Measurements from ENCODE around the gene UBE2E2. TPM values are rescaled to one million over a fixed set of nuclear protein-coding genes. Genes with fewer than 3 reads are reported as not detected.

UBE2E2 gene
- total RNA-seq, 1 experiment from 2014 or later = 38.6 TPM

DNA sequence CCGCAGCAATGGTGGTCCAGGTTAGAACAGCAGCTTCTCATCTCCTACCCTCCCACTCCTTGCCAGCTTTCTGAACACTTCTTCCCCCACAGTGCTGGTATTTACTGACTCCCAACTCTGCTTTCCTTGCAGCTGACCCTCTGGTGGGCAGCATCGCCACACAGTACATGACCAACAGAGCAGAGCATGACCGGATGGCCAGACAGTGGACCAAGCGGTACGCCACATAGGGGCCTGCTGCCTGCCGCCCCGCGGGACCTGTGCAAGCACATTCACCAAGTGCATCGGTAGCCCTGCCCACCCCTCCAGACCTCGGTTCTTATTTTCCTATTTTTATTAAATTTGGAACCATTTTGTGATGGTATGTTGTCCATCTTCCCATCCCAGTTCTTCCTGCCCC lies 386.5 kb downstream of the UBE2E2 start:
- Histone ChIP-seq H3K23me2 (ENCODE audit: insufficient read length, low read depth, low read length, poor library complexity, severe bottlenecking) (no peaks in the 10 kb centered on the region), H2BK12ac (ENCODE audit: insufficient read length, low read depth, low read length) (no peak overlapping the region), H3K18ac (ENCODE audit: insufficient read length, low read depth, low read length) (no peak overlapping the region), H3K4ac (ENCODE audit: low read depth, low read length) (no peak overlapping the region), H2BK20ac (ENCODE audit: low read depth, low read length, poor library complexity, severe bottlenecking) (no peak overlapping the region), H2BK15ac (ENCODE audit: low read depth, low read length) (no peak overlapping the region), H3K9ac (ENCODE audit: extremely low read depth, insufficient read length, low read length) (no peak overlapping the region), H4K20me1 (ENCODE audit: control insufficient read depth, insufficient read depth, insufficient read length) (no peaks in the 10 kb centered on the region), H3K79me2 (ENCODE audit: insufficient read depth, low read length) (no peaks in the 10 kb centered on the region), H2BK5ac (ENCODE audit: insufficient read length, low read length) (no peak overlapping the region), H3K27me3 (ENCODE audit: insufficient read depth, low read length) (no peaks in the 10 kb centered on the region), H2BK120ac (ENCODE audit: low read depth, low read length, poor library complexity, severe bottlenecking) (no peak overlapping the region), H3K27ac (ENCODE audit: insufficient read length, low read depth, low read length) (no peak overlapping the region), H3K4me1 (ENCODE audit: insufficient read depth, low read length) (no peaks in the 10 kb centered on the region), H3K56ac (ENCODE audit: insufficient read length, low read depth, low read length) (no peak overlapping the region), H4K91ac (ENCODE audit: insufficient read length, low read depth, low read length) (no peak overlapping the region), H3K79me1 (ENCODE audit: insufficient read depth, low read depth, low read length, poor library complexity, severe bottlenecking) (no peaks in the 10 kb centered on the region), H3K23ac (ENCODE audit: insufficient read length, low read depth, low read length) (no peak overlapping the region), H4K5ac (ENCODE audit: insufficient read length, low read depth, low read length) (no peak overlapping the region), H3K9me3 (ENCODE audit: control insufficient read depth, low read depth, low read length) (no peaks in the 10 kb centered on the region), H3T11ph (ENCODE audit: low read length) (no peak overlapping the region), H2AK5ac (ENCODE audit: insufficient read length, low read length) (no peak overlapping the region), H2AFZ (ENCODE audit: low read length) (no peak overlapping the region), H3K14ac (ENCODE audit: insufficient read depth, low read length) (no peak overlapping the region), H3K4me2 (ENCODE audit: insufficient read depth, insufficient read length, low read length) (no peak overlapping the region), H4K8ac (replicated peaks; ENCODE audit: insufficient read length, low read depth, low read length) (no peak overlapping the region)
- WGBS (ENCODE audit: extremely low coverage, insufficient read length, low lambda C conversion rate) = no CpG with 5 or more reads among the region's 10 CpGs
- Mint-ChIP-seq H3K4me1 (peaks cover 0 to 3% of the 10 kb centered on the region in 2 experiments; a peak in 1 of 4 replicates), H3K27me3 (ENCODE audit: low read depth) (no peaks in the 10 kb centered on the region), H3K9me3 (no peaks in the 10 kb centered on the region; a peak in 1 of 5 replicates), H3K27ac (no peak overlapping the region), H3K36me3 (ENCODE audit: insufficient read depth in 1 of 3, low read depth in 3 of 3) (no peaks in the 10 kb centered on the region), H3K4me3 (no peak overlapping the region)
- TF ChIP-seq, protein P1, sequence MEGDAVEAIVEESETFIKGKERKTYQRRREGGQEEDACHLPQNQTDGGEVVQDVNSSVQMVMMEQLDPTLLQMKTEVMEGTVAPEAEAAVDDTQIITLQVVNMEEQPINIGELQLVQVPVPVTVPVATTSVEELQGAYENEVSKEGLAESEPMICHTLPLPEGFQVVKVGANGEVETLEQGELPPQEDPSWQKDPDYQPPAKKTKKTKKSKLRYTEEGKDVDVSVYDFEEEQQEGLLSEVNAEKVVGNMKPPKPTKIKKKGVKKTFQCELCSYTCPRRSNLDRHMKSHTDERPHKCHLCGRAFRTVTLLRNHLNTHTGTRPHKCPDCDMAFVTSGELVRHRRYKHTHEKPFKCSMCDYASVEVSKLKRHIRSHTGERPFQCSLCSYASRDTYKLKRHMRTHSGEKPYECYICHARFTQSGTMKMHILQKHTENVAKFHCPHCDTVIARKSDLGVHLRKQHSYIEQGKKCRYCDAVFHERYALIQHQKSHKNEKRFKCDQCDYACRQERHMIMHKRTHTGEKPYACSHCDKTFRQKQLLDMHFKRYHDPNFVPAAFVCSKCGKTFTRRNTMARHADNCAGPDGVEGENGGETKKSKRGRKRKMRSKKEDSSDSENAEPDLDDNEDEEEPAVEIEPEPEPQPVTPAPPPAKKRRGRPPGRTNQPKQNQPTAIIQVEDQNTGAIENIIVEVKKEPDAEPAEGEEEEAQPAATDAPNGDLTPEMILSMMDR (conservative IDR thresholded peaks at IDR 0.05) = no peak
- DNase-seq = no peak

Measured in H9 (cell line).